CD4-positive, alpha-beta T cell treated with Interleukin-10 for 1 hour (primary cell): ENCODE results near the gene NUP93.

Source experiments
- DNase-seq: peaks from one replicate; pipeline ENCODE4 v3.0.0-alpha.2; 2020

Gene NUP93

GRCh38 chr16:56747486-56748045 is 17.6 kb downstream of the NUP93 start:
- DNase-seq: no peak

- no peak for DNase-seq
Observed at GRCh38 chr16:56748191-56748590, 18.3 kb downstream of the NUP93 start.

GRCh38 chr16:56748826-56749225 is 18.9 kb downstream of the NUP93 start:
- no peak for DNase-seq

- no peak for DNase-seq
Observed at GRCh38 chr16:56749672-56750491, 20.0 kb downstream of the NUP93 start.

GRCh38 chr16:56753410-56753809 is 23.5 kb downstream of the NUP93 start:
- no peak for DNase-seq

- no peak for DNase-seq
Observed at GRCh38 chr16:56755038-56755437, 25.1 kb downstream of the NUP93 start.

GRCh38 chr16:56758432-56758831 is 28.5 kb downstream of the NUP93 start:
- DNase-seq: no peak

GRCh38 chr16:56758930-56759329 is 29.0 kb downstream of the NUP93 start:
- no peak for DNase-seq

- no peak for DNase-seq
Observed at GRCh38 chr16:56763291-56763916, 33.5 kb downstream of the NUP93 start.

- no peak for DNase-seq
Observed at GRCh38 chr16:56764835-56765234, 34.9 kb downstream of the NUP93 start.

GRCh38 chr16:56765949-56766348 is 36.0 kb downstream of the NUP93 start:
- DNase-seq: no peak

GRCh38 chr16:56767024-56767423 is 37.1 kb downstream of the NUP93 start:
- no peak for DNase-seq

GRCh38 chr16:56769677-56770076 is 39.7 kb downstream of the NUP93 start:
- no peak for DNase-seq

GRCh38 chr16:56771558-56772279 is 41.8 kb downstream of the NUP93 start:
- DNase-seq: no peak

GRCh38 chr16:56773532-56773931 is 43.6 kb downstream of the NUP93 start:
- DNase-seq: no peak

GRCh38 chr16:56774016-56774680 is 44.2 kb downstream of the NUP93 start:
- no peak for DNase-seq

GRCh38 chr16:56775162-56775561 is 45.2 kb downstream of the NUP93 start:
- DNase-seq: no peak

GRCh38 chr16:56776562-56776961 is 46.6 kb downstream of the NUP93 start:
- no peak for DNase-seq

GRCh38 chr16:56777001-56777400 is 47.1 kb downstream of the NUP93 start:
- DNase-seq: no peak

GRCh38 chr16:56777482-56777881 is 47.6 kb downstream of the NUP93 start:
- no peak for DNase-seq

- no peak for DNase-seq
Observed at GRCh38 chr16:56779906-56780305, 50.0 kb downstream of the NUP93 start.

- DNase-seq: peak; percentile 6
Observed at GRCh38 chr16:56780646-56781045, 50.7 kb downstream of the NUP93 start.

- no peak for DNase-seq
Observed at GRCh38 chr16:56781528-56781961, 51.6 kb downstream of the NUP93 start.
